Activated B cell treated with CpG ODN at 0.5 μM for 24 hours (primary cell): ENCODE results near the gene DENND4A. TPM values are rescaled to one million over a fixed set of nuclear protein-coding genes. Genes with fewer than 3 reads are reported as not detected.

ENCODE experiments used
- ATAC-seq: fragments of 200-7000 bp; cut with Tn5 transposase; one replicate; pipeline ENCODE4 v1.10.0; 2021; ENCODE audit warnings: low read depth, mild to moderate bottlenecking, moderate library complexity
- CTCF ChIA-PET: fragments of 350-600 bp; sonication (Branson Sonifier 250); formaldehyde crosslinking; loops from one replicate; lab custom pipeline; 2021; ENCODE audit warnings: antibody characterized with exemption; lab: Charles Lee
- POLR2A ChIA-PET: fragments of 350-600 bp; sonication (Branson Sonifier 250); formaldehyde crosslinking; loops from one replicate; lab custom pipeline; 2021; ENCODE audit warnings: antibody characterized with exemption; lab: Charles Lee
- DNase-seq: peaks from one replicate; pipeline ENCODE4 v3.0.0; 2022
- H3K27ac Mint-ChIP-seq: one replicate; pipeline ENCODE4 v1.8.0; 2020; ENCODE audit warnings: mixed read lengths
- H3K27me3 Mint-ChIP-seq: one replicate; pipeline ENCODE4 v1.8.0; 2021; ENCODE audit warnings: mixed read lengths
- H3K36me3 Mint-ChIP-seq: one replicate; pipeline ENCODE4 v1.8.0; 2021; ENCODE audit warnings: low read depth, mixed read lengths
- H3K4me1 Mint-ChIP-seq: one replicate; pipeline ENCODE4 v1.8.0; 2021; ENCODE audit warnings: mixed read lengths
- H3K4me3 Mint-ChIP-seq: one replicate; pipeline ENCODE4 v1.8.0; 2020; ENCODE audit warnings: mild to moderate bottlenecking, mixed read lengths
- H3K9me3 Mint-ChIP-seq: one replicate; pipeline ENCODE4 v1.8.0; 2020; ENCODE audit warnings: mixed read lengths
- intact Hi-C: fragments of 100-400 bp; cut with micrococcal nuclease; formaldehyde crosslinking; loops from one replicate; pipeline ENCODE4 v1.15.1; 2024
- total RNA-seq: library from RNA; stranded (reverse); gene quantifications from 2 replicates; pipeline ENCODE4 v1.2.3, GENCODE V29; 2022
- TF ChIP-seq, protein P1 (sequence below): fragments of 200-600 bp; IDR thresholded peaks from one replicate; pipeline ENCODE4 v1.8.0; 2022; ENCODE audit warnings: antibody characterized with exemption, mild to moderate bottlenecking

DENND4A gene
- total RNA-seq, 1 donor from 2014 or later, result 166 TPM

DNA sequence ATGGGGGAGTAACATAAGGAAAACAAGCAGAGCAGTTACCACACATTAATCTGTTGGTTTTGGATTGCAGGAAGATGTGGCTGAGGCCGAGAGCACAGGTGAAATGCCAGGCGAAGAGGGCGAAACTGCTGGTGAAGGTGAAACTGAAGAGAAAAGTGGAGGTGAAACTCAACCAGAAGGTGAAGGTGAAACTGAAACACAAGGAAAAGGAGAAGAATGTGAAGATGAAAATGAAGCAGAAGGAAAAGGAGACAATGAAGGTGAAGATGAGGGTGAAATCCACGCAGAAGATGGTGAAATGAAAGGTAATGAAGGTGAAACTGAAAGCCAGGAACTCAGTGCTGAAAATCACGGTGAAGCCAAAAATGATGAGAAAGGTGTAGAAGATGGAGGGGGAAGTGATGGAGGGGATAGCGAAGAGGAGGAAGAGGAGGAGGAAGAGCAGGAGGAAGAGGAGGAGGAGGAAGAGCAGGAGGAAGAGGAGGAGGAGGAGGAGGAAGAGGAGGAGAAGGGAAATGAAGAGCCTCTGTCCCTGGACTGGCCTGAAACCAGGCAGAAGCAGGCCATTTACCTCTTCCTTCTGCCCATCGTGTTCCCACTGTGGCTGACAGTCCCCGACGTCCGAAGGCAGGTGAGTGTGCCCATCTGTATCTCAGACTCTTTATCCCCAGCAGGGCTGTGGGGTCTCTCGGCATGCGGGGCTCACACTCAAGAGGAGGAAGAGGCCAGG is 141.6 kb downstream of the DENND4A start:
- TF ChIP-seq, protein P1, sequence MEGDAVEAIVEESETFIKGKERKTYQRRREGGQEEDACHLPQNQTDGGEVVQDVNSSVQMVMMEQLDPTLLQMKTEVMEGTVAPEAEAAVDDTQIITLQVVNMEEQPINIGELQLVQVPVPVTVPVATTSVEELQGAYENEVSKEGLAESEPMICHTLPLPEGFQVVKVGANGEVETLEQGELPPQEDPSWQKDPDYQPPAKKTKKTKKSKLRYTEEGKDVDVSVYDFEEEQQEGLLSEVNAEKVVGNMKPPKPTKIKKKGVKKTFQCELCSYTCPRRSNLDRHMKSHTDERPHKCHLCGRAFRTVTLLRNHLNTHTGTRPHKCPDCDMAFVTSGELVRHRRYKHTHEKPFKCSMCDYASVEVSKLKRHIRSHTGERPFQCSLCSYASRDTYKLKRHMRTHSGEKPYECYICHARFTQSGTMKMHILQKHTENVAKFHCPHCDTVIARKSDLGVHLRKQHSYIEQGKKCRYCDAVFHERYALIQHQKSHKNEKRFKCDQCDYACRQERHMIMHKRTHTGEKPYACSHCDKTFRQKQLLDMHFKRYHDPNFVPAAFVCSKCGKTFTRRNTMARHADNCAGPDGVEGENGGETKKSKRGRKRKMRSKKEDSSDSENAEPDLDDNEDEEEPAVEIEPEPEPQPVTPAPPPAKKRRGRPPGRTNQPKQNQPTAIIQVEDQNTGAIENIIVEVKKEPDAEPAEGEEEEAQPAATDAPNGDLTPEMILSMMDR, result no peak
- CTCF ChIA-PET, result no interaction called here
- Mint-ChIP-seq H3K9me3 (no peaks in the 10 kb centered on the region), H3K4me3 (no peak overlapping the region), H3K27ac (no peak overlapping the region), H3K27me3 (no peaks in the 10 kb centered on the region), H3K36me3 (peaks cover 52% of the 10 kb centered on the region), H3K4me1 (peaks cover 10% of the 10 kb centered on the region)
- no peak for DNase-seq
- no peak for ATAC-seq
- POLR2A ChIA-PET, result no interaction called here
- intact Hi-C loops, result no loop called here

DNA sequence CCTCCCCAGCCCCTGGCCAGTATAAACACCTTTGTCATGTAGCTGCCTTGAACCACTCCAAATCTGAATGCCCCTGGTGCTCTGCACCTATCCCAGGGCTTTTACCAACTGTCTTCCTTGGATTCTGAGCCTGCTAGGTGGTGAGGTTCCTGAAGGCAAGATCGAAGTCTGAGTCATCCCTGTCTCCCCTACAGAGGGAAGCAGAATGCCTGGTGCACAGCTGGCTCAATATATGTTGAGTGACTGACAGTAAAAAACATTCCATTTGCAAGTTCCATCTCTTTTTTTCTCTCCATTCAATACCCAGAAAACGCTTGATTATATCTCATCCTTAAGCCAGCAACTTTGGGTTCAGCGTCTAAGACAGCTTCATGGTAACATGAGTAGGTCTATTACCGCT is 145.6 kb downstream of the DENND4A start:
- TF ChIP-seq, protein P1, result no peak
- no peaks in the 10 kb centered on the region for H3K27me3 Mint-ChIP-seq
- ATAC-seq (no peak), DNase-seq (no peak)
- H3K27ac Mint-ChIP-seq, result no peak overlapping the region
- ChIA-PET POLR2A (no interaction called here), CTCF (interaction anchor here (0.7 kb wide), 2 partner anchors 12 to 35 kb away, joined by 3 read pairs; partner anchors contain the start of gene INTS14)
- peaks cover 10% of the 10 kb centered on the region for H3K4me1 Mint-ChIP-seq
- H3K4me3 Mint-ChIP-seq, result no peak overlapping the region
- H3K9me3 Mint-ChIP-seq, result no peaks in the 10 kb centered on the region
- peaks cover 23% of the 10 kb centered on the region for H3K36me3 Mint-ChIP-seq
- intact Hi-C loops, result no loop called here

DNA sequence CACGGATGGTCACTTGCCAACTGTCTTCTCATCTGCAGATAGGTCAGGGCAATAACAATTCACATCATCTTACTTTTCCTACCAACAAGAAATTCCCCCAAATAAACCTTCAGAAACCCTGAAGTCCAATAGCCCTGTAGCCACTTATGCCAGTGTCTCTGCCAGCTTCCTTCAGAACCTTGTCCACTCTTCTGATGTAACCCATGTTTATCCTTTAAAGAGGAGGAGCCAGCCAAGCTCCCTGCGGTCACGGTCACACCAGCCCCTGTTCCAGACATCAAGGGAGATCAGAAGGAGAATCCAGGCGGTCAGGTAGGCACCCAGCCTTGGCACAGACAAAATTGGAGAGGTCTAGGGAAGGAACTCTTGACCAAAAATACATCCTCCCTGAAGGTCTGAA is 146.7 kb downstream of the DENND4A start:
- H3K36me3 Mint-ChIP-seq, result peaks cover 17% of the 10 kb centered on the region
- H3K4me1 Mint-ChIP-seq, result peaks cover 7% of the 10 kb centered on the region
- H3K9me3 Mint-ChIP-seq, result no peaks in the 10 kb centered on the region
- ATAC-seq (no peak), DNase-seq (no peak)
- no peak overlapping the region for H3K27ac Mint-ChIP-seq
- no peak overlapping the region for H3K4me3 Mint-ChIP-seq
- POLR2A ChIA-PET, result no interaction called here
- intact Hi-C loops, result no loop called here
- H3K27me3 Mint-ChIP-seq, result no peaks in the 10 kb centered on the region
- CTCF ChIA-PET, result no interaction called here
- TF ChIP-seq, protein P1, result no peak

DNA sequence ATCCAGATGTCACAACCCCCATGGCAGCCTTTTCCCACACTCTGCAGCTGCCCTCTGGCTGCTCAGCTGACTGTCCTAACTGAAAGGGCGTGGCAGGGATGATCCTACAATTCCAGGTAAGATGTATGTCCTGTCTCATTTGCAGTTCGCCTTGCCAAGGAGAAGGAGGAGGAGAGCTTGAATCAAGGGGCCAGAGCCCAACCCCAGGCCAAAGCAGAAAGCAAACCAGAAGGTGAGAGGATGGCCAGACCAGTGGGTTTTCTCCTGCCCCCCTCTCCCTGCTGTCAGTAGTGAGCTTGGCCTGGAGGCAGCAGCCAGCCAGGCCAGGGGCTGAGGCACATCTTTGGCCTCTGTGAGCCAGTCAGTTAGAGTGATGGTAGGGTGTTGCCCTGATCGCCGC is 147.8 kb downstream of the DENND4A start:
- TF ChIP-seq, protein P1, result no peak
- Mint-ChIP-seq H3K36me3 (peaks cover 13% of the 10 kb centered on the region), H3K27ac (no peak overlapping the region), H3K4me1 (peaks cover 3% of the 10 kb centered on the region), H3K27me3 (no peaks in the 10 kb centered on the region), H3K9me3 (no peaks in the 10 kb centered on the region), H3K4me3 (no peak overlapping the region)
- ChIA-PET CTCF (interaction anchor here (0.6 to 1.2 kb wide), 2 partner anchors 103 to 286 kb away, joined by 3 read pairs; no protein-coding TSS in a partner anchor), POLR2A (no interaction called here)
- no peak for ATAC-seq
- intact Hi-C loops, result no loop called here
- DNase-seq, result no peak

DNA sequence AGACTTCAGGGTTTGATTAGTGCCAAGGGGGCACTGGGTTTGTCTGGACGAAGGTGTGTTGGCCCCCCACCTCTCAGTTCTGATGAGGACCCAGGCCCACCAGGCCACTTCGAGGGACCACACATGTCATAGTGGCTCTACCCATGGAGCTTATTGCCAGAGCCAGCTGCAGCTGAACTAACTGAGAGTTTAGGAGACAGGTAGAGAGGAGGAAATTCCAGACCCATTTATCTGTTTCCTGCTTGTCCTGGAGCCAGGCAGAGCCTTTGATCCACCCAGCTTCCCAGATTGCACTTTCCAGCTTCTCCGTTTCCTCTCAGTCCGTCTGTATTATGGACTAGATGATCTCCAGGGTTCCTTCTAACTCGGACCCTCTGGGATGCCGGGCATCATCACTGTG is 149.5 kb downstream of the DENND4A start:
- Mint-ChIP-seq H3K27me3 (no peaks in the 10 kb centered on the region), H3K4me1 (peaks cover 10% of the 10 kb centered on the region), H3K27ac (no peak overlapping the region), H3K36me3 (peaks cover 12% of the 10 kb centered on the region), H3K9me3 (no peaks in the 10 kb centered on the region), H3K4me3 (no peak overlapping the region)
- no peak for DNase-seq
- POLR2A ChIA-PET, result interaction anchor here (0.6 kb wide), 1 partner anchor 176 kb away, joined by 3 read pairs; no protein-coding TSS in a partner anchor
- ATAC-seq, result no peak
- TF ChIP-seq, protein P1, result no peak
- intact Hi-C loops, result no loop called here
- CTCF ChIA-PET, result no interaction called here
